Measurements from ENCODE around the gene COL13A1.

DNA sequence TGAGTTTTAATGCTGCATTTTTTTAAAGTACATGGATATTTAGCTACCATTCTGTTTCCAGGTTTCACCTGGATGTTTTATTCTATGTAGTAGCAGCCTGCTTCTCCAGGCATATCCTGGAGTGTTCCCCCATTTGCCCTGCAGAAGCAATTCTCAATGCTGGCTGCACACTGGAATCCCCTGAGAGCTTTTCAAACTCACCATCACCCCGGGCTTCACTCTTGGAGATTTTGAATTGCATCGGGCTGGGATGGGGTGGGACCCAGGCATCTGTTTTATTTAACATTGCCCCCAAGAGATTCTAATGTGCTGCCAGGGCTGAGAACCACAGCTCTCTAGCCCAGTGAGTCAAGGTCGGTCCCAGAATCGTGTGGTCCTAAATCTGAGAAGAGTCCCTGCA is 137.8 kb downstream of the COL13A1 start:
- TF ChIP-seq TCF12 (IDR thresholded peaks at IDR 0.05; ENCODE audit: low read depth, low read length) (no peak), POLR2A (IDR thresholded peaks at IDR 0.05; ENCODE audit: control extremely low read depth in 1 of 2, low read depth in 2 of 2, low read length in 2 of 2) (no peak), KDM4A (IDR thresholded peaks at IDR 0.05; ENCODE audit: low read depth, low read length, severe bottlenecking) (no peak)
- TF ChIP-seq, protein P1, sequence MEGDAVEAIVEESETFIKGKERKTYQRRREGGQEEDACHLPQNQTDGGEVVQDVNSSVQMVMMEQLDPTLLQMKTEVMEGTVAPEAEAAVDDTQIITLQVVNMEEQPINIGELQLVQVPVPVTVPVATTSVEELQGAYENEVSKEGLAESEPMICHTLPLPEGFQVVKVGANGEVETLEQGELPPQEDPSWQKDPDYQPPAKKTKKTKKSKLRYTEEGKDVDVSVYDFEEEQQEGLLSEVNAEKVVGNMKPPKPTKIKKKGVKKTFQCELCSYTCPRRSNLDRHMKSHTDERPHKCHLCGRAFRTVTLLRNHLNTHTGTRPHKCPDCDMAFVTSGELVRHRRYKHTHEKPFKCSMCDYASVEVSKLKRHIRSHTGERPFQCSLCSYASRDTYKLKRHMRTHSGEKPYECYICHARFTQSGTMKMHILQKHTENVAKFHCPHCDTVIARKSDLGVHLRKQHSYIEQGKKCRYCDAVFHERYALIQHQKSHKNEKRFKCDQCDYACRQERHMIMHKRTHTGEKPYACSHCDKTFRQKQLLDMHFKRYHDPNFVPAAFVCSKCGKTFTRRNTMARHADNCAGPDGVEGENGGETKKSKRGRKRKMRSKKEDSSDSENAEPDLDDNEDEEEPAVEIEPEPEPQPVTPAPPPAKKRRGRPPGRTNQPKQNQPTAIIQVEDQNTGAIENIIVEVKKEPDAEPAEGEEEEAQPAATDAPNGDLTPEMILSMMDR (IDR thresholded peaks at IDR 0.05; ENCODE audit: control extremely low read depth in 1 of 3, insufficient read depth in 1 of 3, low read depth in 1 of 3, low read length in 3 of 3): no peak
- TF ChIP-seq, protein P2, sequence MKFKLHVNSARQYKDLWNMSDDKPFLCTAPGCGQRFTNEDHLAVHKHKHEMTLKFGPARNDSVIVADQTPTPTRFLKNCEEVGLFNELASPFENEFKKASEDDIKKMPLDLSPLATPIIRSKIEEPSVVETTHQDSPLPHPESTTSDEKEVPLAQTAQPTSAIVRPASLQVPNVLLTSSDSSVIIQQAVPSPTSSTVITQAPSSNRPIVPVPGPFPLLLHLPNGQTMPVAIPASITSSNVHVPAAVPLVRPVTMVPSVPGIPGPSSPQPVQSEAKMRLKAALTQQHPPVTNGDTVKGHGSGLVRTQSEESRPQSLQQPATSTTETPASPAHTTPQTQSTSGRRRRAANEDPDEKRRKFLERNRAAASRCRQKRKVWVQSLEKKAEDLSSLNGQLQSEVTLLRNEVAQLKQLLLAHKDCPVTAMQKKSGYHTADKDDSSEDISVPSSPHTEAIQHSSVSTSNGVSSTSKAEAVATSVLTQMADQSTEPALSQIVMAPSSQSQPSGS (IDR thresholded peaks at IDR 0.05; ENCODE audit: low read length): no peak
- TF ChIP-seq, protein P3, sequence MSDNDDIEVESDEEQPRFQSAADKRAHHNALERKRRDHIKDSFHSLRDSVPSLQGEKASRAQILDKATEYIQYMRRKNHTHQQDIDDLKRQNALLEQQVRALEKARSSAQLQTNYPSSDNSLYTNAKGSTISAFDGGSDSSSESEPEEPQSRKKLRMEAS (IDR thresholded peaks at IDR 0.05): no peak

Data from H1 (cell line).